NCI-H146 treated with DMSO at 0.1 percent for 48 hours (cell line): ENCODE measurements around the gene GRAP.

Experiments
- DNase-seq: peaks from one replicate; lab custom pipeline; 2025; ENCODE audit not compliant: unreplicated experiment; lab: John Stamatoyannopoulos, UW

GRAP gene

DNA sequence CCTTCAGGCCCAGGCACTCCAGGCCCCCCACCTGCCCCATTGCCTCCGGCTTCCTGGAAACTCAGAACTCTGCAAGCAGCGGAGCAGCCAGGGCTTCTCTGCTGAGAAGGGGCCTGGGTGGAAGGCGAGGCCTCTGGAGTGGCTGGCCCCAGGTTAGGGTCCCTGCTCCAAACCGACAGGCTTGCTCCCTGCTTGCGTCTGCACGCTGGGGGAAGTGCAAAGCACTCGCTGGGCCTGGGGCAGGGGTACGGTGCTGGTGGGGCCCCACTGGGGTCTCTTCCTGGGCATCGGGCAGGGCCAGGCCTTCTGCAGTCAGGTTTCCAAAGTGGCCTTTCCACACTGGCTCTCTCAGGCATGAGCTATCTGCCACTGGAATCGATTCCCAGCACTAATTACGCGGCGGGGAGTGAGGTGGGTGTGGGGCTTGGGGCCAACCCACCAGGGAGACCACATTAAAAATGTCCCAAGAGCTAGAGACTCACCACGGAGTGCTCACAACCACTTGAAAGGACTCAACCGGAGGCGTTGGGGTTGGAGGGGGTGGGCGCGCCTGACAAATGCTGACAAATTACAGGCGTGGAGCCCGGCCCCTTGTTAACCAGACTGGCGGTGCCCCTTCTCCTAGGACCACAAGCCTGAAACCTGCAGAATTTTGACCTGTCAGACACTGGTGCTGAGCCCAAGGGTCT, 60.1 kb downstream of the GRAP start:
- DNase-seq, result no peak

DNA sequence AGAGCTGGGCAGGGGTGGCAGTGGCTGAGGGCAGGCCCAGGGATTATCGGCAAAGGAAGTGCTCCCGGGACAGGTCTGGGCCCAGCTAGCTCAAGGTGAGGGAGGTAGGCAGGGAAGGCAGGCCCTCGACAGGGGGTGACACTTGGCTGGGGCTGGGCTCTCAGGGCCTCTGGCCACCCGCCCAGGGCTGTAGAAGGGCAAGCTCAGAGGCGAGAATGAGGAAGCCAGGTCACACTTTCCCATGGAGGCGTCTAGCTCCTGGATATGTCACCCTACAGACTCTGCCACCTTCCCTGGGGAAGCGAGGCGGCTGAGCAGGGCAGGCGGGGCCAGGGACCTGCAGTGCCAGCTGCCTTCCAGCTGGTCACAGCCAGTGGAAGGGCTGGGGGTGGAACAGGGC, 61.3 kb downstream of the GRAP start:
- no peak for DNase-seq

DNA sequence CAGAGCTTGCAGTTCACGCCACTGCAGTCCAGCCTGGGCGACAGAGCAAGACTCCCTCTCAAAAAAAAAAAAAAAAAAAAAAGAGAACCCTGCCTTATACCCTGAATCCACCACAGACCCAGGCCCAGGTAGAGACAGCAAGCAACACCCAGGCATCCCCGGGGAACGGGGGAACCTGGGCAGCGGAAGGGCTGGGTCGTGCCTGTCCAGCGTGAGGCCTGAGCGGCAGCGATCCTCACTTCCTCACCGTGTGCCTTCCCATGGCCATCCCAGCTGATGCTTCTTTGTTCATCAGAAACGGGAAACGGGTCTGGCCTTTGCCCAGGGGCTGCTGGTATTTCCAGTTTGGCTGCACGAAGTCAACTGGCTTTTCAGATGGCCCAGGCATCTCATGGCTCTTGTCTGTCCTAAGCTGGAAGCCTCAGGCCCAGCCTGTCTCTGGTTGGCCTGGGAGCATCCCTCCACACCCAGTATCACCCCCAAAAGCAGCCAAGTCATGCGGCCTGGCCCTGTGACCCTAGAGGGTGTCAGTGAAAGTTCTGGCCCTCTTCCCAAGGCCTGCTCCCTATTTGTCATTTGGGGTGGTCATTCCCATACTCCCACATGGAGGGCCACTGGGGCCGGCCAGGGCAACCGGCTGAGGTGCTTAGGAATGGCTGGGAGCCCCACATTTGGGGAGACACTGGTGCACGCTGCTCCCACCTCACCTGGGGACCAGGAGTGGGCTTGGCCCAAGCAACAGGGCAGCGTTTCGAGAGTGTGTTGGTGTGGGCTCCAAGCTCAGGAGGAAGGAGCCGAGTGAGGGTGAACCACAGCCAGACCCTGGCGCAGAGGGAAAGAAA, 62.3 kb downstream of the GRAP start:
- no peak for DNase-seq

DNA sequence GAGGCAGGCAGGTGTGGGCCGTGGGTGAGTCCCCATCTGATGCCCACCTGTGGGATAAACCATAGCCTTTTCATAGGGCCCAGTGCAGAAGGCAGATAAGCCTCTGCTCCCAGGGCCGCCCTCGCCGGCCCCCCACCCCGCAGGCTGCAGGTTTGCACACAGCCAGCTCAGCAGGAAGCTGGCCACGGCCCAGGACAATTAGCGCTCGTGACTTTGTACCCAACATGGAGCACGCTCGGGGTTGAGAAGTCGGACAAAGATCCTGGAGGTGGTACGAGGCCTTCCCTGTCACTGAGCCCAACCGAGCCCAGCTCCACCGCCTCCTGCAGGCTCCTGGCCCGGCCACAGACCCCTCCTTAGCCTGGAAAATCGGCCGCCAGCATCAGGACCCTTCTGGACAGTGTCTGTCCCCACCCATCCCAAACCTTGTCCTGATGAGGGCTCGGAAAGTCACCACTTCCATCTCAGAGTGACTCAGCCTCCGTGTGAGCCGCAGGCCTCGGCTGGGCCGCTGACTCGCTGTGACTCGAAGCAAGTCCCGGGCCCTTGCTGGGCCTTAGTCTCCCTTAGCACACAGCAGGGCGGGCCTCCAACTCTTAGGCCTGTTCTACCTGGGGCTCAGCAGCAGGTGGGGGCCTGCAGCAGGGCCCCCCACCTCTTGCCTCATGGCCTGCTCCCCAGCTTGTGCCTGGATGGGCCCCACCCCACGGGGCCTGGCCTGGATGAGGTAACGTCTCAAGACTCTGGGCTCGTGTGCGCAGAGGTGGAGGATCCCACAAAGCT, 64.9 kb downstream of the GRAP start:
- peak; percentile 95 for DNase-seq

DNA sequence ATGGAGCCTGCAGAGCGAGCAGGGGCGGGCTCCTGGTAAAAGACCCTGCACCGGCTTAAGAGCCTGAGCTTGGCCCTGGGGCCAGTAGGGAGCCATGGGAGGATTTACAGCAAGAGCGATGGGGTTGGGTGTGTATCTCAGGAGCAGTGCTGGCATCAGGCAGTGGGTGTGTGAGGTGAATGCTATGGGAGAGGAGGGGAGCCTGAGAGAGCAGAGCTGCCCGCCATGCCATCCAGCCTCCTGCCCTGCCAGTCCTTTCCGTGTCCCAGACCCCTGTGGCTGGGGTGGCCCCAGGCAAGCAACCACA, 65.5 kb downstream of the GRAP start:
- DNase-seq, result no peak

DNA sequence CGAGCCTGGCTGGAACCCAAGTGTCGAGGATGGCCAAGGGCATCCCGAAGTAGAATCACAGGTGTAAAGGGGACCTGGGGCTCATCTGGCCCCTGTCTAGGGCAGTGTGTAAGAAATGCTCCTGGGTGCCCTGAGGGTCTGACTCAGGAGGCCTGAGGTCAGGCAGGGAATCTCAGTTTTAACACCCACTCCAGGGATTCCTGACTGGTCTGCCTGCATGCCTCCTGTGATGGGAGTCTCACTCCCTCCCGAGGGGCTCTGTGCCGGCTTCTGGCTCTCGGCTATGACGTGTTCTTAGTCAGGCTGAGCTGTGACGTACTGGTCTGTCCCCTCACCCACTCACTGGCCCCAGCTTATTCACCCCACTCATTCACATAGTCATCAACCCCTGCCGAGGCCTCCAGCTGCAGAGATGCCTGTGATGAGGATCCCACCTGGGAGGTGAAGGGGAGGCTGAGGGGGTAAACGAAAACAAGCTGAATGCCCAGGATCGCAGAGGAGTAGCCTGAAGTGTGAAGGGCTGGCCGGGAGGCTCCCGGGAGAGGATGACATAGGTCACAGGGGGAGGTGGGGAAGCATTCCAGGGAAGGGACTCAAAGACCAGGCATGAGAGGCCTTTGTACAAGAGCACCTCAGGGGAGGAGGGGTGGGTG, 65.9 kb downstream of the GRAP start:
- peak; percentile 73 for DNase-seq

DNA sequence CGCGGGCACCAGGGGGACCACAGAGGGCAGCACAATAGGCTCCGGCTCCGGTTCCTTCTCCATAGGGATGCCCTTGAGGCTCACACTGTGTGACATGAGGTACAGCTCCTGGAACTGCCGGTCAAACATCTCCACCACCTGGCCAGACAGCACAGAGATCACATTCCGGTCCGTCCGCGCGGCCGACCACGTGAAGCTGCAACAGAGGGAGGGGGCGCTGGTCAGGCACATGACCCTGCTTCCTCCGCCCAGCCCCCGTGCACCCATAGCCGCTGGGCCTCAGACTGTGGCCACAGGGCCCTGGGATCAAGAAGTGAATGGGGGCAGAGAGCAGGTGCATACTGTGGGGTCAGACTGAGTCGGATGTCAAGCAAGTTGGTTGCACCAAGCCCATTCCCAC, 68.1 kb downstream of the GRAP start:
- DNase-seq, result no peak

DNA sequence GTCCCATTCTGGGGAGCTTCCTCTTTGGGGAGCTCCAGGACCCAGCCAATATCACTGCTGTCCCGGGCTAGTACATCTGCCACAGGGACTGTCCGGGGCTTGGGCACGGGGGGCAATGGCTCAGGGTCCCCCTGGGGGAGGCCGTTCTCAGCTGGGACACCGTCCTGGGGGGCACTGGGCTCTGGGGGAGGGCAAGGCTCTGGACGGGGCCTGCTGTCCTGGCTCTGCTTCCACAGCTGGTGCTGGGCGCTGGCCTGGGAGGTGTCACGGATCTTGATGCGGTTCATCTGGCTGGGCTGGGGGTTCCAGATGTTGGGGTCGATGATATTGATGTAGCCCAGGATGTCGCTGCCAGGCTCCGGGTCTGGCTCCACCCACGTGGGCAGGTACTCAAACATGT, 68.7 kb downstream of the GRAP start:
- DNase-seq, result no peak

DNA sequence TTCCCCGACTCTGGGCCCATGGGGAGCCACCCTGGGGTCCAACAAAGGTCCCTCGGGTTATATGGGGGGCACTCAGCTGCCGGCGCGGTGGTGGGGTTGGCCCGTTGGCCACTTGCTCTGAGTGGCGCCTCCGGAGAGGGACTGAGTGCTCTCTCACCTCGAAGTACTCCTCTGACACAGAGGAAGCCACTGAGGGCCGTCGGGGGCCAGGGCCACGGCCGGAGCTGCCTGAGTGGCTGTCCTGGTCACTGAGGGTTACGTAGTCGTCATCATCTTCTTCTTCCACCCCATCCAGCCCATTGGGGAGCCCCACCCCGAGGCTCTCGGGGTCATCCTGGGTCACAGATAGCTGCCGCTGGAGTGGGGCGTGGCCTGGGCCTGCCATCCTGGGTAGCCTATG, 69.1 kb downstream of the GRAP start:
- DNase-seq, result no peak

DNA sequence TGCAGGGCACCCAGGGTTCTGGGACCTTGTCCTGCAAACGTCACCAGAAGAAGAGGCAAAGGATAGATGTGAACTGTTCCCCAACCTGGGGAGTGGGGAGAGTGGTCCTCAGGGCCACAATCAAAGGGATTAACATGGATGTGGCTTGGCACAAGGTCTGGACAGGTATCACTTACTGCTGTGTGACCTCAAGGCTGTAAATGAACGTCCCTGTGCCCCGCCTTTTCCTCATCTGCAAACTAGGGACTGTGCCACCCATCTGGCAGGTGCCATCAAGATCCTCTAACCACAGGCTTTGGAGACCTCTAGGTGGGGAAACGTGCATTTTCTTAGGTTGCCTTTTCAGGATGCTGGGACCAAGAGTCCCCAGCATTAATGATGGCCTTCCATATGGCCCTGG, 69.7 kb downstream of the GRAP start:
- DNase-seq, result no peak

DNA sequence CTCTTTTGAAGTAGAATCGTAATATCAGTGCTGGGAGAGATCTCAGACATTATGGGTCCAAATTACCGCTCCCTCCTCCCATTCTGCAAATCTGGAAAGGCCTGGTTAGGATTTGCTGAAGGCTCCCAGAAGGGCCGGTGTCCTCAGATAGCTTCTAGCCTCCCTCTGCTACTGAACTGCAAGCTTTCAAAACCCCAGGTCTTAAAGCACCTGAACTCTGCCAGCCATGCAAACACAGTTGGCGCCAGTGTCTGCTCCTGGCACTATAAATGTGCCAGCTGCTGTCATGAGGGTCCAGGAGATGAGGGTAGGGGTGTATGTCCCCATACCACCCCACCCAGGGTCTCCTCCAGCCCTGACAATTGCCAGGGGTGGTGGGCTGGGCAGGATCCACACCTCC, 70.6 kb downstream of the GRAP start:
- no peak for DNase-seq

DNA sequence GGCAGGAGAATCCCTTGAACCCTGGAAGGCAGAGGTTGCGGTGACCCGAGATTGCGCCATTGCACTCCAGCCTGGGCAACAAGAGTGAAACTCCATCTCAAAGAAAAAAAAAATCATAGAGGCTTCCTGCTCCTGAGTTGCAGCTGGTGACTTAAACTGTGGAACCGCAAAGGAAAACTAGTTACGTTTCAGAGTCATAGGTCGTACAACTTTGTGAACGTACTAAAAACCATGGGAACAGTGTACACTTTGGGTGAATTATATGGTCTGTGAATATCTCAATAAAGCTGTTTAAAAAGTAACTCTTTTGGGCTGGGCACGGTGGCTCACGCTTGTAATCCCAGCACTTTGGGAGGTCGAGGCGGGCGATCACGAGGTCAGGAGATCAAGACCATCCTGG, 71.2 kb downstream of the GRAP start:
- DNase-seq, result no peak

DNA sequence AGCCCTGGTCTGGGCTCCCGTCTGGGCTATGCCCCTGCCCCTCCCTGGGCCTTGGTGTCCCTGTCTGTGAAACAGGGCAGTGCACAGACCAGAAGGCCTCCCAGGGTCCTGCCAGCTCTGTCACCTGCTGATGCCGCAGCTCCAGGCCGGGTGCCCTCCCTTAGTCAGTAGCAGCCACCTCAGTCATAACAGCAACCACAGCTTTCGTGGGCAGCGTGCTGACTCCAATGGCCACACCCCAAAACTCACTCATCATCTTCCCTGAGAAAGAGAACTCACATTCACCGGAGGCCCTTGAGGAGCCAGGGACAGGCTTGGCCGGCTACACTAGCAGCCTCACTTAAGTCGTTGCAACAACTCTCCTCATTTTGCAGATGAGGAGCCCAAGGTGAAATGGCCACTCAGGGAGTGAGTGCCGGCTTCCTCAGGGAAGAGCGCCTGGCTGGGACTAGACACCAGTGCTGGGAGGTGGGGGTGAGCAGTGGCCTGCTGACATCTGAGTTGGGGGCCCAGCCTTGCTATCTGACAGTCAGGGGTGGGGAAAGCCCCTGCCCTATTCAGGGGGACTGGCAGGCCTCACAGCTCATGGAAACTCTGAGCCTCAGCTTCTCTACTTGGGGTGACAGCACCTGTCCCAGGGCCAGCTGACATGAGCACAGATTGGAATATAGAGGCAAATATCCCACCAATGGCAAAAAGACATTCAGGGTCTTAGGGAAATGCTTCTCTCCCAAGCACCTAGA, 72.2 kb downstream of the GRAP start:
- no peak for DNase-seq

DNA sequence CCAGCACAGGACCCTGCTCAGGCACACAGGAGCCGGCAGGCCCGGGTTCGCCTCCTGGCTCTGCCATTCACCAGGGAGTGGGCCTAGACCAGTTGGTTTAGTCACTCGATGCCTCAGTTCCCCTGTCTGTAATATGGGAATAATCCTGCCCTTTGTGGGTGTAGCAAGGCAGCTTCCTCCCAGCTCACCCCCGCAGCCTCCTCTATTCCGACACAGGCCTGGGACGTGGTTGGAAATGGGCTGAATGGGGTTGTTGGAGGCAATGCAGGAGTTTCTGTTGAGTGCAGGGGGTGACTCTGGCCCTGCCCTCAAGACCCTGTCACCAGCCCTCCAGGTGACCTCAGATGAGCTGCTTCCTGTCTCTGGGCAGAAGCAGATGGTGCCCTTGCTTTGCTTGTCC, 75.0 kb downstream of the GRAP start:
- DNase-seq, result no peak
